Measurements from ENCODE around the gene JUNB.

DNA sequence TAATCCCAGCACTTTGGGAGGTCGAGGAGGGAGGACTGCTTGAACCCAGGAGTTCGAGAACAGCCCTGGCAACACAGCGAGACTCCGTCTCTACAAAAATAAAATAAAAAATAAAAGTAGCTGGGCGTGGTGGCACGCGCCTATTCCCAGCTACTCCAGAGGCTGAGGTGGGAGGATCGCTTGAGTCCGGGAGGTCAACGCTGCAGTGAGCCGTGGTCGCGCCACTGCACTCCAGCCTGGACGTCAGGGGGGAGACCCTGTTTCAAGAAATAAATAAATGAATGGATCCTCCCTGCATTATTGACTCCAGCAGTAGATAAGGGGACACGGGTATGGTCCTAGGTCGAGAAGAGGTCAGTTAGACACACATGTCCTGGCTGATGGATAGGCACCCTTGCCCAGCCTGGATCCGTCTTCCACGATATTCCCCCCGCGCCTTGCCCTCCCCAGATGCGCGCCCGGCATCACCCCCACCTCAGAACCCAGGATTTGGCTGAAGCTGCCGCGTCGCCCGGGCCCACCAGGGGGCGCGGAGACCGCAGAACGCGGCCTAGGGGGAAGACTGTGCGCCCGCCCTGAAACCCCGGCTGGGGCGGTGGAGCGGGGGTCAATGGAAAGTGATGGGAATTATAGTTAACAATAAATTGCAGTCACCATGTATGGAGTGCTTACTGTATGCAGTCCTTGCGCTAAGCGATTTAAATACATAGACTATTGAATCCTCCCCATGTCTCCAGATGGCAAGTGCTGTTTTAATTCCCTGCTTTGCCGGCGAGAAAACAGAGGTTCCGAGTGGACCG lies 13.9 kb upstream of the JUNB start:
- no peak; the same call in 1 of the 2 replicates for TF ChIP-seq KLF1 (tag by site-specific recombination; IDR thresholded peaks at IDR 0.05)
- TF ChIP-seq, protein P1, sequence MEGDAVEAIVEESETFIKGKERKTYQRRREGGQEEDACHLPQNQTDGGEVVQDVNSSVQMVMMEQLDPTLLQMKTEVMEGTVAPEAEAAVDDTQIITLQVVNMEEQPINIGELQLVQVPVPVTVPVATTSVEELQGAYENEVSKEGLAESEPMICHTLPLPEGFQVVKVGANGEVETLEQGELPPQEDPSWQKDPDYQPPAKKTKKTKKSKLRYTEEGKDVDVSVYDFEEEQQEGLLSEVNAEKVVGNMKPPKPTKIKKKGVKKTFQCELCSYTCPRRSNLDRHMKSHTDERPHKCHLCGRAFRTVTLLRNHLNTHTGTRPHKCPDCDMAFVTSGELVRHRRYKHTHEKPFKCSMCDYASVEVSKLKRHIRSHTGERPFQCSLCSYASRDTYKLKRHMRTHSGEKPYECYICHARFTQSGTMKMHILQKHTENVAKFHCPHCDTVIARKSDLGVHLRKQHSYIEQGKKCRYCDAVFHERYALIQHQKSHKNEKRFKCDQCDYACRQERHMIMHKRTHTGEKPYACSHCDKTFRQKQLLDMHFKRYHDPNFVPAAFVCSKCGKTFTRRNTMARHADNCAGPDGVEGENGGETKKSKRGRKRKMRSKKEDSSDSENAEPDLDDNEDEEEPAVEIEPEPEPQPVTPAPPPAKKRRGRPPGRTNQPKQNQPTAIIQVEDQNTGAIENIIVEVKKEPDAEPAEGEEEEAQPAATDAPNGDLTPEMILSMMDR (tag by site-specific recombination; IDR thresholded peaks at IDR 0.05) = peak; percentile 81
- no peak for TF ChIP-seq ZNF423 (tag by site-specific recombination; IDR thresholded peaks at IDR 0.05)
- TF ChIP-seq ZNF24 (tag by site-specific recombination; IDR thresholded peaks at IDR 0.05) = peak; percentile 36; the same call in 1 of the 2 replicates
- TF ChIP-seq, protein P2, sequence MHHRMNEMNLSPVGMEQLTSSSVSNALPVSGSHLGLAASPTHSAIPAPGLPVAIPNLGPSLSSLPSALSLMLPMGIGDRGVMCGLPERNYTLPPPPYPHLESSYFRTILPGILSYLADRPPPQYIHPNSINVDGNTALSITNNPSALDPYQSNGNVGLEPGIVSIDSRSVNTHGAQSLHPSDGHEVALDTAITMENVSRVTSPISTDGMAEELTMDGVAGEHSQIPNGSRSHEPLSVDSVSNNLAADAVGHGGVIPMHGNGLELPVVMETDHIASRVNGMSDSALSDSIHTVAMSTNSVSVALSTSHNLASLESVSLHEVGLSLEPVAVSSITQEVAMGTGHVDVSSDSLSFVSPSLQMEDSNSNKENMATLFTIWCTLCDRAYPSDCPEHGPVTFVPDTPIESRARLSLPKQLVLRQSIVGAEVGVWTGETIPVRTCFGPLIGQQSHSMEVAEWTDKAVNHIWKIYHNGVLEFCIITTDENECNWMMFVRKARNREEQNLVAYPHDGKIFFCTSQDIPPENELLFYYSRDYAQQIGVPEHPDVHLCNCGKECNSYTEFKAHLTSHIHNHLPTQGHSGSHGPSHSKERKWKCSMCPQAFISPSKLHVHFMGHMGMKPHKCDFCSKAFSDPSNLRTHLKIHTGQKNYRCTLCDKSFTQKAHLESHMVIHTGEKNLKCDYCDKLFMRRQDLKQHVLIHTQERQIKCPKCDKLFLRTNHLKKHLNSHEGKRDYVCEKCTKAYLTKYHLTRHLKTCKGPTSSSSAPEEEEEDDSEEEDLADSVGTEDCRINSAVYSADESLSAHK (tag by site-specific recombination; IDR thresholded peaks at IDR 0.05) = 0 out of 2 replicates have a peak, but pooled peaks have one; percentile 51
- TF ChIP-seq, protein P3, sequence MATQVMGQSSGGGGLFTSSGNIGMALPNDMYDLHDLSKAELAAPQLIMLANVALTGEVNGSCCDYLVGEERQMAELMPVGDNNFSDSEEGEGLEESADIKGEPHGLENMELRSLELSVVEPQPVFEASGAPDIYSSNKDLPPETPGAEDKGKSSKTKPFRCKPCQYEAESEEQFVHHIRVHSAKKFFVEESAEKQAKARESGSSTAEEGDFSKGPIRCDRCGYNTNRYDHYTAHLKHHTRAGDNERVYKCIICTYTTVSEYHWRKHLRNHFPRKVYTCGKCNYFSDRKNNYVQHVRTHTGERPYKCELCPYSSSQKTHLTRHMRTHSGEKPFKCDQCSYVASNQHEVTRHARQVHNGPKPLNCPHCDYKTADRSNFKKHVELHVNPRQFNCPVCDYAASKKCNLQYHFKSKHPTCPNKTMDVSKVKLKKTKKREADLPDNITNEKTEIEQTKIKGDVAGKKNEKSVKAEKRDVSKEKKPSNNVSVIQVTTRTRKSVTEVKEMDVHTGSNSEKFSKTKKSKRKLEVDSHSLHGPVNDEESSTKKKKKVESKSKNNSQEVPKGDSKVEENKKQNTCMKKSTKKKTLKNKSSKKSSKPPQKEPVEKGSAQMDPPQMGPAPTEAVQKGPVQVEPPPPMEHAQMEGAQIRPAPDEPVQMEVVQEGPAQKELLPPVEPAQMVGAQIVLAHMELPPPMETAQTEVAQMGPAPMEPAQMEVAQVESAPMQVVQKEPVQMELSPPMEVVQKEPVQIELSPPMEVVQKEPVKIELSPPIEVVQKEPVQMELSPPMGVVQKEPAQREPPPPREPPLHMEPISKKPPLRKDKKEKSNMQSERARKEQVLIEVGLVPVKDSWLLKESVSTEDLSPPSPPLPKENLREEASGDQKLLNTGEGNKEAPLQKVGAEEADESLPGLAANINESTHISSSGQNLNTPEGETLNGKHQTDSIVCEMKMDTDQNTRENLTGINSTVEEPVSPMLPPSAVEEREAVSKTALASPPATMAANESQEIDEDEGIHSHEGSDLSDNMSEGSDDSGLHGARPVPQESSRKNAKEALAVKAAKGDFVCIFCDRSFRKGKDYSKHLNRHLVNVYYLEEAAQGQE (tag by site-specific recombination; IDR thresholded peaks at IDR 0.05) = no peak
- TF ChIP-seq ZBTB7A (tag by site-specific recombination; IDR thresholded peaks at IDR 0.05; ENCODE audit: low read depth) = no peak
- no peak for TF ChIP-seq HOXA7 (CRISPR knock-in tag; IDR thresholded peaks at IDR 0.05; ENCODE audit: borderline replicate concordance)
- TF ChIP-seq ZIC2 (tag by site-specific recombination; IDR thresholded peaks at IDR 0.05) = peak; percentile 38; the same call in 1 of the 2 replicates
- no peak for TF ChIP-seq ZNF140 (tag by site-specific recombination; IDR thresholded peaks at IDR 0.05)
- TF ChIP-seq ZFP37 (tag by site-specific recombination; IDR thresholded peaks at IDR 0.05) = 0 out of 2 replicates have a peak, but pooled peaks have one; percentile 29
- TF ChIP-seq, protein P4, sequence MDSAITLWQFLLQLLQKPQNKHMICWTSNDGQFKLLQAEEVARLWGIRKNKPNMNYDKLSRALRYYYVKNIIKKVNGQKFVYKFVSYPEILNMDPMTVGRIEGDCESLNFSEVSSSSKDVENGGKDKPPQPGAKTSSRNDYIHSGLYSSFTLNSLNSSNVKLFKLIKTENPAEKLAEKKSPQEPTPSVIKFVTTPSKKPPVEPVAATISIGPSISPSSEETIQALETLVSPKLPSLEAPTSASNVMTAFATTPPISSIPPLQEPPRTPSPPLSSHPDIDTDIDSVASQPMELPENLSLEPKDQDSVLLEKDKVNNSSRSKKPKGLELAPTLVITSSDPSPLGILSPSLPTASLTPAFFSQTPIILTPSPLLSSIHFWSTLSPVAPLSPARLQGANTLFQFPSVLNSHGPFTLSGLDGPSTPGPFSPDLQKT (IDR thresholded peaks at IDR 0.05; ENCODE audit: borderline replicate concordance, low read depth, low read length) = no peak
- TF ChIP-seq ZNF558 (tag by site-specific recombination; IDR thresholded peaks at IDR 0.05) = no peak
- TF ChIP-seq, protein P5, sequence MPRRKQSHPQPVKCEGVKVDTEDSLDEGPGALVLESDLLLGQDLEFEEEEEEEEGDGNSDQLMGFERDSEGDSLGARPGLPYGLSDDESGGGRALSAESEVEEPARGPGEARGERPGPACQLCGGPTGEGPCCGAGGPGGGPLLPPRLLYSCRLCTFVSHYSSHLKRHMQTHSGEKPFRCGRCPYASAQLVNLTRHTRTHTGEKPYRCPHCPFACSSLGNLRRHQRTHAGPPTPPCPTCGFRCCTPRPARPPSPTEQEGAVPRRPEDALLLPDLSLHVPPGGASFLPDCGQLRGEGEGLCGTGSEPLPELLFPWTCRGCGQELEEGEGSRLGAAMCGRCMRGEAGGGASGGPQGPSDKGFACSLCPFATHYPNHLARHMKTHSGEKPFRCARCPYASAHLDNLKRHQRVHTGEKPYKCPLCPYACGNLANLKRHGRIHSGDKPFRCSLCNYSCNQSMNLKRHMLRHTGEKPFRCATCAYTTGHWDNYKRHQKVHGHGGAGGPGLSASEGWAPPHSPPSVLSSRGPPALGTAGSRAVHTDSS (tag by site-specific recombination; IDR thresholded peaks at IDR 0.05) = no peak

Measured in HEK293 (cell line).